Spleen (tissue), 7 donors: ENCODE results near the gene HIPK2.

Experiments
- POLR2A ChIP-seq, 3 donors: fragments of 450-650 bp; IDR thresholded peaks; one replicate each; pipeline ENCODE4 v1.5.1; 2017; ENCODE audit warnings: antibody characterized with exemption in 3 of 3, mild to moderate bottlenecking in 1 of 3
- POLR2AphosphoS5 ChIP-seq, 3 donors: sonication (generic); formaldehyde crosslinking; IDR thresholded peaks; one replicate each; pipeline ENCODE4 v1.5.1; 2017; ENCODE audit warnings: antibody characterized with exemption in 3 of 3
- TF ChIP-seq, protein P1 (sequence below), 11 experiments: fragments of 200-600 bp in 7 of 11; fragments of 450-650 bp in 4 of 11; sonication (generic) in 4 of 11; IDR thresholded peaks in 8 of 11; conservative IDR thresholded peaks in 3 of 11; 1 replicate in 7 of 11; 2 replicates in 4 of 11; pipeline versions ENCODE4 v1.4.0 to v1.8.0; 2016 to 2021; ENCODE audit warnings: antibody characterized with exemption in 11 of 11, inconsistent platforms in 4 of 11, mild to moderate bottlenecking in 1 of 11
- donor health status: DM: no; HTN: no; CAD: no; lungs with moderate emphysema.
- donor health status: DM: no; HTN: no; CAD: no.
- donor health status: DM: no; HTN: no; CAD: no.

DNA sequence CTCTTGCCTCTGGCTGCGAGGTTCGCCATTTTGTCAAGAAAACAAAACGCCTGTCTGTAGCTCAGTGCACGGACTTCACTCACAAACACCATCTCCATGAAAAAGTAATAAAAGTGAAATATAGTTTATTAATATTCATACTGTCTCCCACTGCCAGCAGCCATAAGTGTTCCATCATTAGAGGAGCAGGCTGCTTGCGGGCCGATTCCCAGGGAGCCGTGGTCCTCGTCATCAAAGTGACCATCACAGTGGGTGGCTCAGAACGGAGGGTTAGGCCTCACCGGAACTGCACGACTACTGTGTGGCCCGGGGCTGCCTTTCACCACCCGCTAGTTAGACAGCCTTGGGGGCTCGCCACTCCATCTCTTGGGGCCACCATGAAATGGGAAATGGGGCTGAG lies 82.7 kb downstream of the HIPK2 start:
- TF ChIP-seq, protein P1, sequence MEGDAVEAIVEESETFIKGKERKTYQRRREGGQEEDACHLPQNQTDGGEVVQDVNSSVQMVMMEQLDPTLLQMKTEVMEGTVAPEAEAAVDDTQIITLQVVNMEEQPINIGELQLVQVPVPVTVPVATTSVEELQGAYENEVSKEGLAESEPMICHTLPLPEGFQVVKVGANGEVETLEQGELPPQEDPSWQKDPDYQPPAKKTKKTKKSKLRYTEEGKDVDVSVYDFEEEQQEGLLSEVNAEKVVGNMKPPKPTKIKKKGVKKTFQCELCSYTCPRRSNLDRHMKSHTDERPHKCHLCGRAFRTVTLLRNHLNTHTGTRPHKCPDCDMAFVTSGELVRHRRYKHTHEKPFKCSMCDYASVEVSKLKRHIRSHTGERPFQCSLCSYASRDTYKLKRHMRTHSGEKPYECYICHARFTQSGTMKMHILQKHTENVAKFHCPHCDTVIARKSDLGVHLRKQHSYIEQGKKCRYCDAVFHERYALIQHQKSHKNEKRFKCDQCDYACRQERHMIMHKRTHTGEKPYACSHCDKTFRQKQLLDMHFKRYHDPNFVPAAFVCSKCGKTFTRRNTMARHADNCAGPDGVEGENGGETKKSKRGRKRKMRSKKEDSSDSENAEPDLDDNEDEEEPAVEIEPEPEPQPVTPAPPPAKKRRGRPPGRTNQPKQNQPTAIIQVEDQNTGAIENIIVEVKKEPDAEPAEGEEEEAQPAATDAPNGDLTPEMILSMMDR (IDR thresholded peaks at IDR 0.05 in 8 of 11, conservative IDR thresholded peaks at IDR 0.05 in 3 of 11), result no peak
- TF ChIP-seq POLR2A (IDR thresholded peaks at IDR 0.05) (no peak), POLR2AphosphoS5 (IDR thresholded peaks at IDR 0.05) (no peak)
